SK-N-MC (cell line): ENCODE data around the gene SUCLG2.

ENCODE experiments used
- DNase-seq: peaks from one replicate; pipeline ENCODE4 v3.0.0-alpha.2; 2011; ENCODE audit warnings: low read depth, low spot score
- H3K27ac ChIP-seq: fragments of 200-600 bp; sonication (generic); 2 replicates; pipeline ENCODE4 v1.5.1; 2016; ENCODE audit warnings: mixed run types
- H3K36me3 ChIP-seq: fragments of 200-600 bp; sonication (generic); 2 replicates; pipeline ENCODE4 v1.6.1; 2017; ENCODE audit warnings: antibody characterized with exemption, low read length, mixed read lengths; ENCODE audit not compliant: insufficient read depth
- H3K4me3 ChIP-seq: fragments of 200-600 bp; sonication (generic); 2 replicates; pipeline ENCODE4 v1.5.1; 2016
- H3K9ac ChIP-seq: fragments of 200-600 bp; sonication (generic); 2 replicates; pipeline ENCODE4 v1.8.0; 2017; ENCODE audit warnings: mixed run types, mixed read lengths; ENCODE audit not compliant: insufficient read length
- H3K9me3 ChIP-seq: fragments of 200-600 bp; sonication (generic); 2 replicates; pipeline ENCODE4 v1.6.1; 2017; ENCODE audit warnings: low read depth, mild to moderate bottlenecking, antibody characterized with exemption, low read length, moderate library complexity, mixed read lengths
- EZH2 ChIP-seq: fragments of 200-600 bp; sonication (generic); IDR thresholded peaks from one replicate; pipeline ENCODE4 v1.6.1; 2017; ENCODE audit warnings: antibody characterized with exemption
- FOXP2 ChIP-seq: optimal IDR thresholded peaks from 2 replicates; pipeline ENCODE3; 2011; ENCODE audit warnings: mild to moderate bottlenecking, moderate library complexity; ENCODE audit not compliant: insufficient read depth; ENCODE audit errors: extremely low read length, control extremely low read depth
- POLR2AphosphoS5 ChIP-seq: IDR thresholded peaks from 2 replicates; pipeline ENCODE4 v1.6.1; 2012; ENCODE audit warnings: mild to moderate bottlenecking, low read depth, low read length, borderline replicate concordance

SUCLG2 gene

GRCh38 chr3:67335813-67336212, 318.6 kb downstream of the SUCLG2 start:
- TF ChIP-seq POLR2AphosphoS5 = no peak
- no peak for TF ChIP-seq FOXP2
- no peak for TF ChIP-seq EZH2
- Histone ChIP-seq H3K4me3 (no peak overlapping the region), H3K27ac (no peak overlapping the region), H3K9ac (no peak overlapping the region), H3K36me3 (no peaks in the 10 kb centered on the region), H3K9me3 (no peaks in the 10 kb centered on the region)
- no peak for DNase-seq

GRCh38 chr3:67334588-67334987, 319.8 kb downstream of the SUCLG2 start:
- Histone ChIP-seq H3K9me3 (no peaks in the 10 kb centered on the region), H3K4me3 (no peak overlapping the region), H3K9ac (no peak overlapping the region), H3K27ac (no peak overlapping the region), H3K36me3 (no peaks in the 10 kb centered on the region)
- DNase-seq = no peak
- no peak for TF ChIP-seq EZH2
- TF ChIP-seq POLR2AphosphoS5 = no peak
- no peak for TF ChIP-seq FOXP2

GRCh38 chr3:67329358-67329757, 325.1 kb downstream of the SUCLG2 start:
- Histone ChIP-seq H3K9me3 (no peaks in the 10 kb centered on the region), H3K27ac (no peak overlapping the region), H3K9ac (no peak overlapping the region), H3K36me3 (no peaks in the 10 kb centered on the region), H3K4me3 (no peak overlapping the region)
- TF ChIP-seq FOXP2 (no peak), POLR2AphosphoS5 (no peak), EZH2 (no peak)
- DNase-seq = no peak

- Histone ChIP-seq H3K9me3 (no peaks in the 10 kb centered on the region), H3K27ac (no peak overlapping the region), H3K4me3 (no peak overlapping the region), H3K36me3 (no peaks in the 10 kb centered on the region), H3K9ac (no peak overlapping the region)
- DNase-seq = no peak
- TF ChIP-seq POLR2AphosphoS5 = no peak
- TF ChIP-seq FOXP2 = no peak
- TF ChIP-seq EZH2 = no peak
Observed at GRCh38 chr3:67327582-67327981, 326.8 kb downstream of the SUCLG2 start.

- Histone ChIP-seq H3K4me3 (no peak overlapping the region), H3K27ac (no peak overlapping the region), H3K9me3 (no peaks in the 10 kb centered on the region), H3K36me3 (no peaks in the 10 kb centered on the region), H3K9ac (no peak overlapping the region)
- TF ChIP-seq FOXP2 = no peak
- no peak for TF ChIP-seq EZH2
- DNase-seq = no peak
Observed at GRCh38 chr3:67325231-67325630, 329.2 kb downstream of the SUCLG2 start.
